ENCODE measurements around the gene PITX2. TPM values are rescaled to one million over a fixed set of nuclear protein-coding genes. Genes with fewer than 3 reads are reported as not detected.
A peak's percentile ranks its signal among the peaks of the same experiment; 100 is the strongest.

Gene PITX2
- total RNA-seq, 1 donor from 2014 or later: 0.26 TPM

DNA sequence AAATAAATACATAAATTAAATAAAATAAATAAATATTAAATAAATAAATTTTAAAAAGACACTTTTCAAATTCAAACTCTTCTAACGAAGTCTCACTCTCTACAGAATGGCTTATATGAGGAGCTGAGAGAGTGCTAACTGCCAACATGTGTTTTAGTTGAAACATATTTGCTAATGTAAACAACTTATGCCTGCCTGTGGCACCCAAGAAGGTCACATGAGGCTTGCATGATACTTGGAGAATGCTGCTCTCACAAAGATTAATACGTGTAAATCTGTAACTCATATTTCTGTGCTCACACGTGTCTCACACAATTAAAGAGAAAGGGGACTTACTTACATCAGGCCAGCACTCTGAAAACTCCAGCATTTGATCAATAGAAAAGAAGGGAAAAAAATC, 43.2 kb upstream of the PITX2 start:
- H3K27me3 ChIP-seq (ENCODE audit: control insufficient read depth, insufficient read depth, low read length): no peaks in the 10 kb centered on the region
- no peak overlapping the region for H3K4me3 ChIP-seq (ENCODE audit: low read depth, low read length)
- no peaks in the 10 kb centered on the region for H3K36me3 ChIP-seq (ENCODE audit: control insufficient read depth, insufficient read depth, low read length)
- no peak for FAIRE-seq
- no peak for DNase-seq (ENCODE audit: low read depth)
- TF ChIP-seq, protein P1, sequence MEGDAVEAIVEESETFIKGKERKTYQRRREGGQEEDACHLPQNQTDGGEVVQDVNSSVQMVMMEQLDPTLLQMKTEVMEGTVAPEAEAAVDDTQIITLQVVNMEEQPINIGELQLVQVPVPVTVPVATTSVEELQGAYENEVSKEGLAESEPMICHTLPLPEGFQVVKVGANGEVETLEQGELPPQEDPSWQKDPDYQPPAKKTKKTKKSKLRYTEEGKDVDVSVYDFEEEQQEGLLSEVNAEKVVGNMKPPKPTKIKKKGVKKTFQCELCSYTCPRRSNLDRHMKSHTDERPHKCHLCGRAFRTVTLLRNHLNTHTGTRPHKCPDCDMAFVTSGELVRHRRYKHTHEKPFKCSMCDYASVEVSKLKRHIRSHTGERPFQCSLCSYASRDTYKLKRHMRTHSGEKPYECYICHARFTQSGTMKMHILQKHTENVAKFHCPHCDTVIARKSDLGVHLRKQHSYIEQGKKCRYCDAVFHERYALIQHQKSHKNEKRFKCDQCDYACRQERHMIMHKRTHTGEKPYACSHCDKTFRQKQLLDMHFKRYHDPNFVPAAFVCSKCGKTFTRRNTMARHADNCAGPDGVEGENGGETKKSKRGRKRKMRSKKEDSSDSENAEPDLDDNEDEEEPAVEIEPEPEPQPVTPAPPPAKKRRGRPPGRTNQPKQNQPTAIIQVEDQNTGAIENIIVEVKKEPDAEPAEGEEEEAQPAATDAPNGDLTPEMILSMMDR (IDR thresholded peaks at IDR 0.05; ENCODE audit: insufficient read depth, low read length, severe bottlenecking): no peak

- peak; percentile 26 for DNase-seq (ENCODE audit: low read depth)
- Histone ChIP-seq H3K4me3 (ENCODE audit: low read depth, low read length) (no peak overlapping the region), H3K27me3 (ENCODE audit: control insufficient read depth, insufficient read depth, low read length) (peaks cover 2% of the 10 kb centered on the region), H3K36me3 (ENCODE audit: control insufficient read depth, insufficient read depth, low read length) (no peaks in the 10 kb centered on the region)
- TF ChIP-seq, protein P1 (IDR thresholded peaks at IDR 0.05; ENCODE audit: insufficient read depth, low read length, severe bottlenecking): no peak
- no peak for FAIRE-seq
Observed at GRCh38 chr4:110663738-110664444, 41.0 kb upstream of the PITX2 start.

DNA sequence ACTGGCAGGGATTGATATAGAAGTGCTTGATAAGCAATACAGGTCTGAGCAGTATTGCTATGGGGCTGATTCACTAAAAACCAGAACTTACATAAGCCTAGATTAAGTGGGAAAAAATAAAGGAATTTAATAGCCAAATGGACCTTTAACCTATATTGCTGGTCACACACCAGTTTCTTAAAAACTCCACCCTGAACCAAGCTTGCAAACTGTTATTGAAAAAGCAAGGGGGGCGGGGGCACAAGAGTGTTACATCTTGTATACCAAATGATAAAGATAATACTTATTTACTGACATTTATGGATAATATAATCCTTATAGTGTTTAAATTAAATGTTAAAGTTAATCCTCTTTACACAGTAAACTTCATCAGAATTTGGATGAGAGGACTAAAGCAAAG, 40.3 kb upstream of the PITX2 start:
- Histone ChIP-seq H3K4me3 (ENCODE audit: low read depth, low read length) (no peak overlapping the region), H3K36me3 (ENCODE audit: control insufficient read depth, insufficient read depth, low read length) (no peaks in the 10 kb centered on the region), H3K27me3 (ENCODE audit: control insufficient read depth, insufficient read depth, low read length) (peaks cover 2% of the 10 kb centered on the region)
- TF ChIP-seq, protein P1 (IDR thresholded peaks at IDR 0.05; ENCODE audit: insufficient read depth, low read length, severe bottlenecking): no peak
- no peak for DNase-seq (ENCODE audit: low read depth)
- FAIRE-seq: no peak

DNA sequence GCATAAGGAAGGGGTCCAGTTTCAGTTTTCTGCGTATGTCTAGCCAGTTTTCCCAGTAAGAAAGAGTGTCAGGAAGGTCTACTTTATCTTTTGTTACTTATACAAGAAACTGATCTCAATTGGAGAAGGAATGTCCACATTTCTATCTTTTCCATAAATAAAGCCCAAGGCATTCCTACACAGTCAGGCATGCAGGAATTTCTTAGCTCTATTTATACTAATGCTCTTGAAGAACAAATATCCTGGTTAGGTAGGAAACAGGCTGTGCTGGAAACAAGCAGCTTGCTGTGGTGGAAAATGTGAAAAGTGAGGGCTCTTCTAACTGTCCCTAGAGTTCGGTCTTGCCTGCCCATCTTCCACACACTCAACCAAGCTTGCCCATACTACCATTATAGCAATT, 37.9 kb upstream of the PITX2 start:
- no peaks in the 10 kb centered on the region for H3K36me3 ChIP-seq (ENCODE audit: control insufficient read depth, insufficient read depth, low read length)
- TF ChIP-seq, protein P1 (IDR thresholded peaks at IDR 0.05; ENCODE audit: insufficient read depth, low read length, severe bottlenecking): no peak
- peaks cover 2% of the 10 kb centered on the region for H3K27me3 ChIP-seq (ENCODE audit: control insufficient read depth, insufficient read depth, low read length)
- no peak overlapping the region for H3K4me3 ChIP-seq (ENCODE audit: low read depth, low read length)
- DNase-seq (ENCODE audit: low read depth): no peak
- no peak for FAIRE-seq

- H3K36me3 ChIP-seq (ENCODE audit: control insufficient read depth, insufficient read depth, low read length): no peaks in the 10 kb centered on the region
- FAIRE-seq (no peak), DNase-seq (ENCODE audit: low read depth) (no peak)
- TF ChIP-seq, protein P1 (IDR thresholded peaks at IDR 0.05; ENCODE audit: insufficient read depth, low read length, severe bottlenecking): no peak
- H3K4me3 ChIP-seq (ENCODE audit: low read depth, low read length): no peak overlapping the region
- H3K27me3 ChIP-seq (ENCODE audit: control insufficient read depth, insufficient read depth, low read length): peaks cover 2% of the 10 kb centered on the region
Observed at GRCh38 chr4:110654254-110654635, 31.4 kb upstream of the PITX2 start.
